ENCODE data around the gene GEMIN4. TPM values are rescaled to one million over a fixed set of nuclear protein-coding genes. Genes with fewer than 3 reads are reported as not detected.

Gene GEMIN4
- total RNA-seq, 1 donor from 2014 or later: 15.6 TPM

DNA sequence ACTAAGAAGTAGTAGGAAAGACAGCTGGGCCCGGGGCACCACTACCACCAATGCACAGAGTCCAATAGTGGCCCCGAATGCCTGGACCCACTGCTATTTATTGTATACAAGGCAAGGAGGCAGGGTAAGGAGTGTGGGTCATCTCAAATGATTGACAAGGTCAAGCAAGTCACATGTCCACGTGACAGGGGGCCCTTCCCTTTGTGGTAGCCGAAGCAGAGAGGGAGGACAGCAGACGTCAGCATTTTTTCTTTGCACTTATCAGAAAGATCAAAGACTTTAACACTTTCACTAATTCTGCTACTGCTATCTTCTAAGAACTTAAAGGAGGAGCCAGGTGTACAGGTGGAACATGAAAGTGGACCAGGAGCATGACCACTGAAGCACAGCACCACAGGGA, 43.9 kb downstream of the GEMIN4 start:
- H3K9me3 ChIP-seq (ENCODE audit: low read depth): no peaks in the 10 kb centered on the region
- H3K4me1 ChIP-seq: no peaks in the 10 kb centered on the region
- Mint-ChIP-seq H3K9me3 (no peaks in the 10 kb centered on the region), H3K36me3 (peaks cover 15% of the 10 kb centered on the region), H3K4me1 (peaks cover 4% of the 10 kb centered on the region), H3K27ac (no peak overlapping the region), H3K4me3 (no peak overlapping the region), H3K27me3 (ENCODE audit: insufficient read depth, low read depth) (peaks cover 4% of the 10 kb centered on the region)
- H3K27me3 ChIP-seq: no peaks in the 10 kb centered on the region
- H3K4me3 ChIP-seq: no peak overlapping the region
- no peak overlapping the region for H3K4me2 ChIP-seq
- peaks cover 15% of the 10 kb centered on the region for H4K20me1 ChIP-seq (ENCODE audit: low read depth)
- TF ChIP-seq EZH2 (IDR thresholded peaks at IDR 0.05) (no peak), CTCF (IDR thresholded peaks at IDR 0.05) (no peak), EZH2phosphoT487 (IDR thresholded peaks at IDR 0.05) (no peak)
- no peak overlapping the region for H3K9ac ChIP-seq
- H3K36me3 ChIP-seq: no peaks in the 10 kb centered on the region
- no peak overlapping the region for H3K27ac ChIP-seq
- no peak overlapping the region for H2AFZ ChIP-seq (replicated peaks)
- H3K79me2 ChIP-seq (ENCODE audit: low read depth): peaks cover 24% of the 10 kb centered on the region
- no peak for DNase-seq (ENCODE audit: low spot score)
- no peaks in the 10 kb centered on the region for H3F3A ChIP-seq (ENCODE audit: low read depth)

- TF ChIP-seq CTCF (IDR thresholded peaks at IDR 0.05): no peak
- no peak for TF ChIP-seq EZH2 (IDR thresholded peaks at IDR 0.05)
- no peak for TF ChIP-seq EZH2phosphoT487 (IDR thresholded peaks at IDR 0.05)
- no peak overlapping the region for H3K4me2 ChIP-seq
- Mint-ChIP-seq H3K9me3 (no peaks in the 10 kb centered on the region), H3K4me1 (peaks cover 7% of the 10 kb centered on the region), H3K27me3 (ENCODE audit: insufficient read depth, low read depth) (peaks cover 6% of the 10 kb centered on the region), H3K27ac (no peak overlapping the region), H3K36me3 (peaks cover 15% of the 10 kb centered on the region), H3K4me3 (no peak overlapping the region)
- no peak overlapping the region for H2AFZ ChIP-seq (replicated peaks)
- H3K27ac ChIP-seq: no peak overlapping the region
- no peaks in the 10 kb centered on the region for H3K27me3 ChIP-seq
- no peaks in the 10 kb centered on the region for H4K20me1 ChIP-seq (ENCODE audit: low read depth)
- H3K9ac ChIP-seq: no peak overlapping the region
- no peak overlapping the region for H3K4me3 ChIP-seq
- H3K4me1 ChIP-seq: no peaks in the 10 kb centered on the region
- H3F3A ChIP-seq (ENCODE audit: low read depth): peaks cover 2% of the 10 kb centered on the region
- no peaks in the 10 kb centered on the region for H3K9me3 ChIP-seq (ENCODE audit: low read depth)
- H3K79me2 ChIP-seq (ENCODE audit: low read depth): peaks cover under 1% of the 10 kb centered on the region
- no peaks in the 10 kb centered on the region for H3K36me3 ChIP-seq
- DNase-seq (ENCODE audit: low spot score): no peak
Observed at GRCh38 chr17:705863-706262, 46.2 kb downstream of the GEMIN4 start.

DNA sequence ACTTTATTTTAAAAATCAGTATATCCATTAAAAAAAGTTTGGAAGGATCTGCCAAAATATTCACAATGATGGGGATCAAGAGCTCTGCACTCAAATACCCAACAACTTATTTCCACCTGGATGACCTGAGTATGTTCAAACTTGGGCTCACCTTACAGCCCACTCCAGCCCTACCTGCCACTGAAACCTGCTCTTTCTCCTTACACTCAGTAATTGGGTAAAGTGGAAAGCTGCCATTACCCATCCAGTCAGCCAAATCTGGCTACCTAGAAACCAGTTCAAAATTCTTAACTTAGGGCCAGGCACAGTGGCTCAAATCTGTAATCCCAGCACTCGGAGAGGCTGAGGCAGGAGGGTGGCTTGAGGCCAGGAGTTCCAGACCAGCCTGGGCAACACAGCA, 47.1 kb downstream of the GEMIN4 start:
- Mint-ChIP-seq H3K4me1 (peaks cover 7% of the 10 kb centered on the region), H3K27ac (no peak overlapping the region), H3K4me3 (no peak overlapping the region), H3K27me3 (ENCODE audit: insufficient read depth, low read depth) (peaks cover 6% of the 10 kb centered on the region), H3K36me3 (peaks cover 15% of the 10 kb centered on the region), H3K9me3 (no peaks in the 10 kb centered on the region)
- H3K4me2 ChIP-seq: no peak overlapping the region
- peaks cover 4% of the 10 kb centered on the region for H3F3A ChIP-seq (ENCODE audit: low read depth)
- H3K36me3 ChIP-seq: no peaks in the 10 kb centered on the region
- DNase-seq (ENCODE audit: low spot score): no peak
- no peaks in the 10 kb centered on the region for H3K79me2 ChIP-seq (ENCODE audit: low read depth)
- no peak overlapping the region for H2AFZ ChIP-seq (replicated peaks)
- TF ChIP-seq EZH2 (IDR thresholded peaks at IDR 0.05): no peak
- TF ChIP-seq CTCF (IDR thresholded peaks at IDR 0.05): no peak
- TF ChIP-seq EZH2phosphoT487 (IDR thresholded peaks at IDR 0.05): no peak
- H3K4me1 ChIP-seq: no peaks in the 10 kb centered on the region
- H3K27ac ChIP-seq: no peak overlapping the region
- H3K27me3 ChIP-seq: no peaks in the 10 kb centered on the region
- no peak overlapping the region for H3K4me3 ChIP-seq
- H4K20me1 ChIP-seq (ENCODE audit: low read depth): no peaks in the 10 kb centered on the region
- no peaks in the 10 kb centered on the region for H3K9me3 ChIP-seq (ENCODE audit: low read depth)
- H3K9ac ChIP-seq: no peak overlapping the region

All from neural progenitor cell (in vitro differentiated cells).